Pancreas (tissue), 10 donors: ENCODE data around the gene LRPAP1. TPM values are rescaled to one million over a fixed set of nuclear protein-coding genes. Genes with fewer than 3 reads are reported as not detected.
"Not testable (repeated sequence)": the region's sequence is repeated elsewhere in the genome, so short reads cannot be mapped to it uniquely, and the experiment has no call there.

Experiments used
- ATAC-seq, 4 donors: fragments of 200-7000 bp; cut with Tn5 transposase; one replicate each; pipeline versions ENCODE4 v1.8.0 to v1.9.1; 2020; ENCODE audit warnings: mild to moderate bottlenecking in 4 of 4, moderate library complexity in 4 of 4
- DNase-seq, 6 donors: peaks; one replicate each; pipeline ENCODE4 v3.0.0-alpha.2; 2020
- FAIRE-seq: peaks from 2 replicates; lab custom pipeline; 2012; peaks lifted over from hg19 to GRCh38; lab: Jason Lieb, UNC
- H3K27ac ChIP-seq, 4 donors: fragments of 200-600 bp; sonication (generic); 1 replicate in 3 of 4; 2 replicates in 1 of 4; pipeline versions ENCODE4 v1.5.0 to v1.8.0; 2020
- H3K27me3 ChIP-seq, 4 donors: fragments of 200-600 bp; one replicate each; pipeline ENCODE4 v1.8.0; 2021
- H3K36me3 ChIP-seq, 3 donors: fragments of 200-600 bp; sonication (generic) in 1 of 3; one replicate each; pipeline versions ENCODE4 v1.5.0 to v1.8.0; 2020 to 2021
- H3K4me1 ChIP-seq, 3 donors: fragments of 200-600 bp; one replicate each; pipeline ENCODE4 v1.8.0; 2021
- H3K4me3 ChIP-seq, 4 donors: fragments of 200-600 bp; sonication (generic) in 2 of 4; one replicate each; pipeline versions ENCODE4 v1.5.0 to v1.8.0; 2020 to 2021
- H3K9me3 ChIP-seq, 4 donors: fragments of 200-600 bp; one replicate each; pipeline ENCODE4 v1.8.0; 2021
- WGBS, 2 donors: extraction: QIAGEN DNeasy Blood & Tissue Kit; methylation state at CpG; one replicate each; pipeline ENCODE4 v1.1.7; 2013; 5-methylcytosine and 5-hydroxymethylcytosine counted together
- intact Hi-C, 3 donors: fragments of 100-400 bp; cut with DNase I; formaldehyde crosslinking; loops; one replicate each; pipeline versions ENCODE4 v1.11.1 to v1.14.2; 2022
- polyA plus RNA-seq, 2 donors: library from polyadenylated mRNA; stranded (reverse); fragments of 200-250 nt; gene quantifications; one replicate each; pipeline ENCODE4 v1.2.3, GENCODE V29; 2013
- total RNA-seq, 6 donors: library from RNA; stranded (reverse); fragmentation: NEBNext Ultra II Directional in 4 of 6; extraction: Animal tissue kit (Norgen Biotek cat#: 25700) in 4 of 6; gene quantifications; one replicate each; pipeline versions ENCODE4 v1.2.1 to v1.2.4, GENCODE V29; 2021 to 2023
- donor health status: healthy with polysubstance abuse.
- donor health status: DM: no; HTN: no; CAD: no; lungs with moderate emphysema.
- donor health status: DM: no; HTN: no; CAD: no.
- donor health status: control.
- donor health status: control.
- donor health status: Bipolar disorder and iron deficiency.
- donor health status: DM: yes; HTN: yes; CAD: no.
- donor health status: DM: no; HTN: no; CAD: no.
- donor health status: DM: no; HTN: no; CAD: no.
- donor health status: DM: yes; HTN: yes; CAD: no.

The LRPAP1 gene
- total and polyA plus RNA-seq, 8 donors = 30.4 to 129 (median 110) TPM

DNA sequence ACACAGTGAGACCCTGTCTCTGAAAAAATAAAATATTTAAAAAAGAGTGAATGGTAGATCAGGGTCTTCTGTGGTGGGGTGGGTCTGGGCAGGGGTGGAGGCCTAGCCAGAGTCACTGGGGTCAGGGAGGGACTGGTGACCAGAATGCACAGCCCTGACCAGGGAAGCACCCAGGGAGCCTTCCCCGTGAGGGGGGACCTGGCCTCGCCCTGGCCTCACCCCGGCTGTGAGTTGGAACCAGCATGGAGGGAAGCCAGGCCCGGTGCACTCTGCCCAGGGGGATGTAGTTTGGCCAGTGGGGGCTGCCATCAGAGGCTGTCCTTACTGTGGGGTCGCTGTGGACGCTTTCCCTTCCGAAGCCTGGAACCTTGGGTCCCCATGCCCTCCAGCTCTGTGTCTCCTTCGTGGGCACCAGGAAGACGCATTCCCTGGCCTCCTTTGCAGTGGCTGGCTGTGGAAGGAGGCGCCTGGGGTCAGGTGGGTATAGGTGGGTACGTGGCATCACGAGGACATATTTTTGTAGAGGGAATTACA lies 18.6 kb upstream of the LRPAP1 start:
- not testable (repeated sequence) for H3K27ac ChIP-seq

DNA sequence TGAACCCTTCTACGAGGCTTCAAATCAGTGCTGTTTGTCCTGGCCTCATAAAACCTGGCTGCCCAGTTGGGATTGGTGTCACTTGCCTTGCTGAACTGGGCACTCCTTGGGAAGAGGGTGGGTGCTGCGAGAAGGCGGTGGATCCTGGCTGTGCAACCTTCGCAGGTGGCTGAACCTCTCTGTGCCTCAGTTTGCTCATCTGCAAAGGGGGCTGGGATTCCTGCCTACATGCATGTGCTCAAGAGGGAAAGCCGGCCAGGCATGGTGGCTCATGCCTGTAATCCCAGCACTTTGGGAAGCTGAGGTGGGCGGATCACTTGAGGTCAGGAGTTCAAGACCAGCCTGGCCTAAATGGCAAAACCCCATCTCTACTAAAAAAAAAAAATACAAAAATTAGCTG lies 17.8 kb upstream of the LRPAP1 start:
- H3K9me3 ChIP-seq, H3K27ac ChIP-seq, H3K36me3 ChIP-seq, H3K4me1 ChIP-seq, intact Hi-C loops, H3K4me3 ChIP-seq, ATAC-seq, H3K27me3 ChIP-seq, FAIRE-seq: not testable (repeated sequence)
- DNase-seq = peak in 2 of 6 donors; percentile 6
- 91 to 92% methylated on average over 6 of the region's 6 CpGs for WGBS, 2 donors

More for the DNA sequence above, 18.6 kb upstream of the LRPAP1 start:
- DNase-seq = peak in 2 of 6 donors; percentile 10 to 30
- FAIRE-seq, ATAC-seq, H3K4me1 ChIP-seq, intact Hi-C loops, H3K4me3 ChIP-seq, H3K36me3 ChIP-seq, H3K27me3 ChIP-seq, H3K9me3 ChIP-seq: not testable (repeated sequence)
- WGBS, 2 donors = 87 to 95% methylated on average over 12 of the region's 12 CpGs

- H3K36me3 ChIP-seq, H3K9me3 ChIP-seq, H3K4me3 ChIP-seq, H3K27ac ChIP-seq, H3K4me1 ChIP-seq, H3K27me3 ChIP-seq, ATAC-seq, FAIRE-seq, intact Hi-C loops: not testable (repeated sequence)
- DNase-seq = peak in 1 of 6 donors; percentile 5
- WGBS, 2 donors = 73 to 80% methylated on average over 3 to 5 of the region's 6 CpGs
Observed at GRCh38 chr4:3549694-3550001, 17.4 kb upstream of the LRPAP1 start.

DNA sequence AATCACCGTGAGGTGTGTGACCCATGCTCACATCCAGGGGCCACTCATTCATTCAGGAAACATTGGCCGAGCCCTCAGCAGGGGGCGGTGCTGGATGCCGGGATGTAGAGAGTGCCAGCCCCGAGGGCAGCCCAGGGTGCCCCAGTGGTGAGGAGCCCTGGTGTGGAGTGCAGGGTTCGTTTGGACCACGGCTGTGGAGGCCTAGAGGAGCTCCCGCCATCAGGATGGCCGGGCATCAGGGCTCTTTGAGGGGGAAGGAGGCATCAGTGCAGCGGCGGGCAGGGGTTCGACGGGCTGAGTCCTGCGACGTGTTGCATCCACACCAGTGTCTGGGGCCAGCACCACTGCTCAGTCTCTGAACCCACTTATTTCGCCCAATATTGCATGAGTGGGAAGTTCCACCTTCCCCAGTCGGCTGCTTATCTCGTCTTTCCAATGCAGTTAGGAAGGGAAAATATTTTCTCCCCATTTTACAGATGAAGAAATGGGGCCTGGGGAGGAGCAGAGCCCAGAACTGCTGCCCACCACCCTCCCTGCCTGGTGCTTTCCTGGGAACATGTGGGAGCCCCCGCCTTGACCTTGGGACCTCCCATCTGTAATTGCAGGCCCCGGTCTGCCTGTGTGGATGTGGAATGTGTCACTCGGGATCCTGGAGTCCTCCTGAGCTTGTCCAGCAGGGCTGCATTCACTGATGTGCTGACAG lies 16.9 kb upstream of the LRPAP1 start:
- H3K9me3 ChIP-seq, FAIRE-seq, intact Hi-C loops, H3K27ac ChIP-seq, ATAC-seq, H3K4me3 ChIP-seq, H3K36me3 ChIP-seq, H3K4me1 ChIP-seq, H3K27me3 ChIP-seq: not testable (repeated sequence)
- WGBS, 2 donors = 79 to 83% methylated on average over 14 to 20 of the region's 21 CpGs
- DNase-seq = peak in 2 of 6 donors; percentile 39

GRCh38 chr4:3546721-3547120 lies 14.5 kb upstream of the LRPAP1 start:
- FAIRE-seq = not testable (repeated sequence)

DNA sequence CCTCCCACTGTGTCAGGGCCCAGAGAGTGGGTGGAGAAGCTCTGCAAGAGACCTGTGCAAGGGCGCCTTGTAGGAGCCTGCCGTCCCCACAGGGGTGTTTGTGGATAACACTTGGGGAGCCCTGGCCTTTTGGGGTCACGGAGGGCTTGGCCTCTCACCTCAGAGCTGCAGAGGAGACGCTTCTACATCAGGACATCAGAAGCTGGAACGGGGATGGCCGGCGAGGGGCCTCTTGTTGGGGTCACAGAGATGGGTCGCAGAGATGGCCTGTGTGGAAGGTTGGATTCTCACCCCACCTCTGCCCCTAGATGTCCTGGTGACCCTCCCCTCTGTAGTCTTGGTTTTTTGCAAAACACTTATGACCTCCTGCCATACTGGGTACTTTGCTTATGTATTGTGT lies 13.1 kb upstream of the LRPAP1 start:
- H3K36me3 ChIP-seq, H3K4me3 ChIP-seq, H3K27ac ChIP-seq, intact Hi-C loops, FAIRE-seq, H3K27me3 ChIP-seq, H3K4me1 ChIP-seq, H3K9me3 ChIP-seq, ATAC-seq: not testable (repeated sequence)
- WGBS, 2 donors = 70 to 83% methylated on average over 8 of the region's 8 CpGs
- peak in 2 of 6 donors; percentile 11 to 25 for DNase-seq

More at GRCh38 chr4:3546721-3547120, 14.5 kb upstream of the LRPAP1 start:
- ATAC-seq, H3K27me3 ChIP-seq, intact Hi-C loops, H3K27ac ChIP-seq, H3K36me3 ChIP-seq, H3K4me1 ChIP-seq, H3K4me3 ChIP-seq, H3K9me3 ChIP-seq: not testable (repeated sequence)
- DNase-seq = peak in 1 of 6 donors; percentile 3
- 51 to 52% methylated on average over 4 of the region's 4 CpGs for WGBS, 2 donors

GRCh38 chr4:3544259-3545025 lies 12.2 kb upstream of the LRPAP1 start:
- H3K36me3 ChIP-seq, intact Hi-C loops, H3K27ac ChIP-seq, H3K4me3 ChIP-seq, FAIRE-seq, H3K27me3 ChIP-seq, H3K4me1 ChIP-seq, H3K9me3 ChIP-seq, ATAC-seq: not testable (repeated sequence)
- DNase-seq = peak in 1 of 6 donors; percentile 21
- WGBS, 2 donors = 47 to 50% methylated on average over 18 to 22 of the region's 22 CpGs

DNA sequence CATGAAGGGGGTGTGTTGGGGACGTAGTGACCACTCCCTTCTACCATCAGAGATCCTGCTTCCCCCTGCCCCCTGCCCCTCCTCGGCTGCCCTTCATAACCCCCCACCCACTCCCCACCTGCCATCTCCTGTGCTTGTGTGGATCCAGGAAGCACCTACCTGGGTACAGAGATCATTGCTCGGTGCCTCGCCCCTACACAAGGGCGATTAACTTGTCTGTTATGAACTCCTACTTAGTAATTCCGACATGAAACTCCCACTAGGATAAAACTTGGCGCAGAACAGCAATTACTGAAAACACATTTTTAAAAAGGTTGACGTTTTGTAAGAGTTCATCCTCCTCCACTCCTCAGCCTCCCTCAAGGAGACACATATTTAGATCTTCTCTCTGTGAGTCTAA lies 11.2 kb upstream of the LRPAP1 start:
- intact Hi-C loops, H3K27ac ChIP-seq, H3K36me3 ChIP-seq, H3K27me3 ChIP-seq, H3K9me3 ChIP-seq, DNase-seq, ATAC-seq, H3K4me3 ChIP-seq, H3K4me1 ChIP-seq, FAIRE-seq: not testable (repeated sequence)
- 68 to 74% methylated on average over 6 to 8 of the region's 8 CpGs for WGBS, 2 donors

- H3K27me3 ChIP-seq, H3K4me3 ChIP-seq, ATAC-seq, H3K9me3 ChIP-seq, H3K27ac ChIP-seq, H3K4me1 ChIP-seq, FAIRE-seq, H3K36me3 ChIP-seq, intact Hi-C loops: not testable (repeated sequence)
- WGBS, 2 donors = 95 to 97% methylated on average over 20 to 23 of the region's 23 CpGs
- DNase-seq = peak in 1 of 6 donors; percentile 17
Observed at GRCh38 chr4:3538906-3539305, 6.7 kb upstream of the LRPAP1 start.

GRCh38 chr4:3535812-3536211 lies 3.6 kb upstream of the LRPAP1 start:
- not testable (repeated sequence) for ATAC-seq

More at GRCh38 chr4:3535812-3536211, 3.6 kb upstream of the LRPAP1 start:
- 86 to 90% methylated on average over 9 to 10 of the region's 10 CpGs for WGBS, 2 donors
- intact Hi-C loops, H3K27me3 ChIP-seq, H3K4me3 ChIP-seq, H3K4me1 ChIP-seq, H3K9me3 ChIP-seq, H3K36me3 ChIP-seq, FAIRE-seq, H3K27ac ChIP-seq: not testable (repeated sequence)
- peak in 2 of 6 donors; percentile 34 to 45 for DNase-seq
